GM10266 (cell line): ENCODE data around the gene CACNA1S.

Source experiments
- DNase-seq: peaks from one replicate; pipeline ENCODE4 v3.0.0; 2012; ENCODE audit errors: extremely low spot score
- TF ChIP-seq, protein P1 (sequence below): IDR thresholded peaks from 2 replicates; pipeline ENCODE4 v1.5.1; 2012; ENCODE audit warnings: mild to moderate bottlenecking, low read depth; ENCODE audit not compliant: control insufficient read depth, insufficient read depth; ENCODE audit errors: missing control alignments

CACNA1S gene

DNA sequence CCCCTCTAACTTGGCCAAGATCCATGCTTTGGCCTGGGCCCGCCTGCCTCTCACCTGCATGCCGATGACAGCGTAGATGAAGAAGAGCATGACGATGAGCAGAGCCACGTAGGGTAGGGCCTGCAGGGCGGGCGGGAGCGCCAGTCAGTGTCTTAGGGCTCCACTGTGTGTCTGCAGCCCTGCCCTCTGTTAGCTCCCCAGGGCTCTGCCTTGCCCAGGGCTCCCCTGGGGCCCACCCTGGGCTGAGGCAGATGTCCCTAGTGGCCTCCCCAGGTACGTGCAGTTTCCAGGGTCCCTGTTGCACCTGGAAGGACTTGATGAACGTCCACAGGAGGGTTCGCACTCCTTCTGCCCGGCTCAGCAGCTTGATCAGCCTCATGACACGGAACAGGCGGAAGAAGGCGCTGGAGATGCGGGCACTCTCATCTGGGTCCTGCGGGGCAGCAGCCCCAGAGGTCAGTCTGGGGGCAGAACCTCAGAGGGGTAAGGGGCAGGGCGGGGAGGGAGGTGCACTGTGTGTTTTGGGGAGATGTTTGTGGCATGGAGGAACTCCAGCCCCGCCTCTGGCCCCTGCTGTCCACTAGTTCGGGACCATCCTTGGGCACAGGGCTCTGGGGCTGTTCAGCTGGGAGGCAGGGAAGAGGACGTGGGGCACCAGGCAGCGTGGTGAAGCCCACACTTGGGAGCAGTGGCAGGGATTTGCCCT is 58.9 kb downstream of the CACNA1S start:
- TF ChIP-seq, protein P1, sequence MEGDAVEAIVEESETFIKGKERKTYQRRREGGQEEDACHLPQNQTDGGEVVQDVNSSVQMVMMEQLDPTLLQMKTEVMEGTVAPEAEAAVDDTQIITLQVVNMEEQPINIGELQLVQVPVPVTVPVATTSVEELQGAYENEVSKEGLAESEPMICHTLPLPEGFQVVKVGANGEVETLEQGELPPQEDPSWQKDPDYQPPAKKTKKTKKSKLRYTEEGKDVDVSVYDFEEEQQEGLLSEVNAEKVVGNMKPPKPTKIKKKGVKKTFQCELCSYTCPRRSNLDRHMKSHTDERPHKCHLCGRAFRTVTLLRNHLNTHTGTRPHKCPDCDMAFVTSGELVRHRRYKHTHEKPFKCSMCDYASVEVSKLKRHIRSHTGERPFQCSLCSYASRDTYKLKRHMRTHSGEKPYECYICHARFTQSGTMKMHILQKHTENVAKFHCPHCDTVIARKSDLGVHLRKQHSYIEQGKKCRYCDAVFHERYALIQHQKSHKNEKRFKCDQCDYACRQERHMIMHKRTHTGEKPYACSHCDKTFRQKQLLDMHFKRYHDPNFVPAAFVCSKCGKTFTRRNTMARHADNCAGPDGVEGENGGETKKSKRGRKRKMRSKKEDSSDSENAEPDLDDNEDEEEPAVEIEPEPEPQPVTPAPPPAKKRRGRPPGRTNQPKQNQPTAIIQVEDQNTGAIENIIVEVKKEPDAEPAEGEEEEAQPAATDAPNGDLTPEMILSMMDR = no peak
- DNase-seq = no peak

DNA sequence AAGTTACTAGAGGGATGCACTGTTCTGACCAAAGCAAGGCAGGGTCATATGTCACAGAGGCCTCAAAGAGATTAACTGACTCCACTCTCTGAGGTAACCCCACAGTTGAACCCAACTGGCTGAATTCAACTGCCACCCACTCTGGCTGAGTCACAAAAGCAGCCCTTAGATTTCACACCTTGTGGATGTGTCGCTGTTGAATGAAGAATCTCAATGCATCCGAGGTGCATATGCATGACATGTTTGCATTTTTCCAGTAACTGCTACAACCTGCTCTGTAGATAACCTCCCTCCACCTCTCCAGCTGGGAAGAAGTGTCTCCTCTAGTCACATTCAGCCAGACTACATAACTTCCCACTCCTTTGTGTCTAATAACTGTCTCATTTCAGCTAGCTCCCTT is 60.8 kb downstream of the CACNA1S start:
- TF ChIP-seq, protein P1 = no peak
- no peak for DNase-seq

DNA sequence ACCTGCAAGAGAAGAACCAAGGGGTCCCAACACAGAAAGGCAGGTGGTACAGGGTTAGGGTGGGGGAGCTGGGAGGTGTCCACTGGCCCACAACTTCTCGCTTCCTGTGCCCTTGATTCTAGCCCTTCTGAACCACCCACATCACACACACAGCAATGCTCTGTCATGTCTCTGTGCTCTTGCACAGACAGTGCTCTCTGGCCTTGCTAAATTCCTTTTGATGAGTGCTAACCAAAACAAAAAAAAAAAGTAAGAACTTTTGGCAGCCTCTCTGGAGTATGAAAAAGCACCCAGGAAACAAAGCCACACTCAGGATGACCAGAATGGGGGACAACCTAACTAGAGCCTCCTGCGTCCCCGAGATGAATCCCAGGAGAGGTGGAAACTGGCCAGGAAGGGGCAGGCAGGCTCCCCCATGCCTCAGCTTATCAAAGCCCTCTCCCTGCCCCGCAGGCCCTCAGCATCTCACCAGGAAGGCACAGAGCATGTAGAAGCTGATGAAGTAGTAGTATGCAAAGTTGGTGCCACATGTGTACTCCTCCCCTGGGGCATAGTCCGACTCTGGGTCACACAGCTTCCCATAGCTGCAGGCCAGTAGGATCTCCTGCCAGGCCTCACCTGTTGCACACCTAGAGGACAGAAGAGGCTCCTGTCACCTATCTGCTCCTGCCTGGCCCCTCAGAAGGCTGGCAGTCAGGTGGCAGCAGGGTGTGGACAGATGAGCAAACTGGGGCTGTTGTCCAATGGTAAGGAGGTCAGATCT is 61.5 kb downstream of the CACNA1S start:
- no peak for DNase-seq

DNA sequence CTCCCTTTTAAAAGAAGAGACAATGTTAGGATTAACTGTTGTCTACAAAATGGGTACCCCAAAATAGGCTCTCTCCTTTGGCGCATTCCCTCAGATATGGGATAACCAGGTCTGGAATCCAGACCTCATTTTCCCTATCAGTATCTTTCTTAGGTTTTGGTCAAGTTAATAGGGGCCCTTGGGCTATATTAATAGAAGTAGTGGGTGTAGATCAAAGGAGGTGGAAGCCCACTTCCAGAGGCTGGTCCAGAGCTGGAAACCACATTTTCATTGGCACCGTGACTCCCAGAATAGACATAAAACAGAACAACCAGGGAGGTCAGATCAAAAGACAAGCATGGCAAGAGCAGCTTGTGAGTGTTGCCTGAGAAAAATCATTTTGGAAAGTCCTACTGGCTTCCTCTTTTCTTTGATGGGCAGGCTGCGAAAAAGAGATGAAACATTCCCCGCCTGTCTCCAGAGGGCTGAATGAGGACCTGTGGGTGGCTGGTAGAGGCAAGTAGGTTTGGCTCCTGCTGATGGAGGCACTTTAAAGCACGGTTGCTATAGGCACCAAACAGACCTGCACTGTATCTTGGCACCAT is 62.9 kb downstream of the CACNA1S start:
- no peak for DNase-seq
- TF ChIP-seq, protein P1 = no peak

More for the DNA sequence above, 61.5 kb downstream of the CACNA1S start:
- TF ChIP-seq, protein P1 = no peak

DNA sequence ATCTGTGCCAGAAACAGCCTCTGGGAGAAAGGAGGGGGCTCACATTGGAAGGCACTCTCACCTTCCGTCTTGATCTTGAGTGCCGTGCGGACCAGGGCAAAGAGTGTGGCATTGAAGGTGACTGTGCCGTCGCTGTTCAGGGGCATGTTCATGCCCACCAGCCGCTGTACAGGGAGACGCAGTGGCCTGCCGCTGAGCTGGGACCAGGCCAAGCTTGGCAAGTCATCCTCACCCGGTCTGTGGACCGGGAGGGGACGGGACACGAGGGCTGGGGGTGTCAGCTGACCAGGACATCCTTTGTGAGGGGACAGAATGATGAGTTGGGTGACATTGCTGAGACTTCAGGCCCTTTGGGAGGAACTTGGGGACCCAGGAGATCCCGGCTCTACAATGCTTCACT is 63.7 kb downstream of the CACNA1S start:
- DNase-seq = no peak
- TF ChIP-seq, protein P1 = no peak

DNA sequence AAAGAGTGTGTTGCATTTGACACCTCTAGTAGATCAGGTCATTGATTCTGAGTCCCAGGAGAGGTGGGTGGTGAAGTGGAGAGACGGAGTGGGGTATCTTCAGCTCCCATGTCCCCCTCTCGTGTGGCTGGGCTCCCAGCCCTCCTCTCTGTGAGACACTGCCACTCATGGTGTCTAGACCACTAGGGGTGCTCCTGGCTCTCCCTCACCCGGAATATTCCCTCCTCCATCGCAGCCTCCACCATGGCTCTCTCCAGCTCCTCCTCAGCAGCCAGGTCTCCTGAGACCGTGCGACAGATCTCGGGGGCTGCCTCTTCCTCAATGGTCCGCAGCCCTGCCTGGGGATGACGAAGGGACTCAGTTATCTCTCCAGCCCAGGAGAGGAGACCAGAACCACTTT is 68.1 kb downstream of the CACNA1S start:
- TF ChIP-seq, protein P1 = no peak
- DNase-seq = no peak
